Calu3 (cell line): Measurements from ENCODE around the gene SLC17A9. TPM values are rescaled to one million over a fixed set of nuclear protein-coding genes. Genes with fewer than 3 reads are reported as not detected.

ENCODE experiments used
- BruUV-seq: library from RNA; stranded (reverse); fragments of 400-500 nt; replicated peaks from 2 replicates; lab custom pipeline; 2021; lab: Mats Ljungman, UMichigan
- CTCF ChIA-PET: fragments of 300-600 bp; sonication (Branson Sonifier 250); formaldehyde crosslinking; loops from one replicate; lab custom pipeline; 2022; ENCODE audit warnings: antibody characterized with exemption; lab: Charles Lee
- DNase-seq: peaks from one replicate; pipeline ENCODE4 v3.0.0; 2022
- H3K27ac Mint-ChIP-seq: one replicate; pipeline ENCODE4 v1.8.0; 2022; ENCODE audit warnings: mixed read lengths; ENCODE audit not compliant: unreplicated experiment
- H3K27me3 Mint-ChIP-seq: one replicate; pipeline ENCODE4 v1.8.0; 2022; ENCODE audit warnings: mixed read lengths; ENCODE audit not compliant: unreplicated experiment
- H3K36me3 Mint-ChIP-seq: one replicate; pipeline ENCODE4 v1.8.0; 2022; ENCODE audit warnings: mild to moderate bottlenecking, moderate library complexity, mixed read lengths; ENCODE audit not compliant: insufficient read depth, unreplicated experiment
- H3K4me1 Mint-ChIP-seq: one replicate; pipeline ENCODE4 v1.8.0; 2022; ENCODE audit warnings: mild to moderate bottlenecking, low read depth, mixed read lengths; ENCODE audit not compliant: unreplicated experiment
- H3K4me3 Mint-ChIP-seq: one replicate; pipeline ENCODE4 v1.8.0; 2022; ENCODE audit warnings: mild to moderate bottlenecking, low read depth, moderate library complexity, mixed read lengths; ENCODE audit not compliant: unreplicated experiment
- H3K9me3 Mint-ChIP-seq: one replicate; pipeline ENCODE4 v1.8.0; 2022; ENCODE audit warnings: low read depth, mixed read lengths; ENCODE audit not compliant: unreplicated experiment
- CTCF ChIP-seq: fragments of 200-600 bp; IDR thresholded peaks from one replicate; pipeline ENCODE4 v1.8.0; 2022; ENCODE audit warnings: antibody characterized with exemption; ENCODE audit not compliant: unreplicated experiment
- intact Hi-C: fragments of 100-400 bp; cut with micrococcal nuclease; formaldehyde crosslinking; loops from one replicate; pipeline ENCODE4 v1.10.0; 2022; ENCODE audit not compliant: unreplicated experiment
- total RNA-seq: library from RNA; stranded (reverse); gene quantifications from 2 replicates; pipeline ENCODE4 v1.2.3, GENCODE V29; 2022

SLC17A9 gene
- total RNA-seq, 1 experiment from 2014 or later, result 12.0 TPM

GRCh38 chr20:62991196-62991807 lies 38.8 kb downstream of the SLC17A9 start:
- Mint-ChIP-seq H3K27ac (no peak overlapping the region), H3K9me3 (no peaks in the 10 kb centered on the region), H3K4me3 (no peak overlapping the region), H3K27me3 (peaks cover 99% of the 10 kb centered on the region), H3K36me3 (no peaks in the 10 kb centered on the region), H3K4me1 (no peaks in the 10 kb centered on the region)
- no peak for DNase-seq
- CTCF ChIA-PET, result interaction anchor here (0.5 to 1.2 kb wide), 4 partner anchors 10 to 1574 kb away, joined by 3 to 5 read pairs (median 3); no protein-coding TSS in a partner anchor
- intact Hi-C loops, result no loop called here
- TF ChIP-seq CTCF, result no peak
- no TSS peak for BruUV-seq

GRCh38 chr20:62991863-62992262 lies 39.4 kb downstream of the SLC17A9 start:
- no peak for TF ChIP-seq CTCF
- Mint-ChIP-seq H3K4me1 (no peaks in the 10 kb centered on the region), H3K27me3 (peaks cover 99% of the 10 kb centered on the region), H3K9me3 (no peaks in the 10 kb centered on the region), H3K27ac (no peak overlapping the region), H3K36me3 (no peaks in the 10 kb centered on the region), H3K4me3 (no peak overlapping the region)
- DNase-seq, result no peak
- intact Hi-C loops, result no loop called here
- CTCF ChIA-PET, result interaction anchor here (0.5 to 0.9 kb wide), 2 partner anchors 12 to 67 kb away, joined by 3 to 5 read pairs; no protein-coding TSS in a partner anchor
- no TSS peak for BruUV-seq

GRCh38 chr20:62993856-62994494 lies 41.5 kb downstream of the SLC17A9 start:
- H3K27me3 Mint-ChIP-seq, result peaks cover 99% of the 10 kb centered on the region
- no peak overlapping the region for H3K4me3 Mint-ChIP-seq
- no peak overlapping the region for H3K27ac Mint-ChIP-seq
- intact Hi-C loops, result no loop called here
- no peak for TF ChIP-seq CTCF
- CTCF ChIA-PET, result no interaction called here
- H3K4me1 Mint-ChIP-seq, result peaks cover 7% of the 10 kb centered on the region
- no peaks in the 10 kb centered on the region for H3K9me3 Mint-ChIP-seq
- DNase-seq, result no peak
- H3K36me3 Mint-ChIP-seq, result no peaks in the 10 kb centered on the region
- BruUV-seq, result no TSS peak

- Mint-ChIP-seq H3K9me3 (no peaks in the 10 kb centered on the region), H3K27ac (no peak overlapping the region), H3K4me1 (peaks cover 7% of the 10 kb centered on the region), H3K4me3 (no peak overlapping the region), H3K36me3 (no peaks in the 10 kb centered on the region), H3K27me3 (peaks cover 99% of the 10 kb centered on the region)
- DNase-seq, result no peak
- CTCF ChIA-PET, result interaction anchor here (0.9 kb wide), 1 partner anchor 25 kb away, joined by 3 read pairs; no protein-coding TSS in a partner anchor
- TF ChIP-seq CTCF, result no peak
- BruUV-seq, result no TSS peak
- intact Hi-C loops, result no loop called here
Observed at GRCh38 chr20:62994869-62995281, 42.4 kb downstream of the SLC17A9 start.
